IPS-15b (cell line): ENCODE measurements around the gene PREB.

Experiments
- H3K27me3 ChIP-seq: one replicate; pipeline ENCODE4 v1.6.1; 2013; ENCODE audit warnings: low read length; ENCODE audit not compliant: control insufficient read depth, insufficient read depth
- H3K36me3 ChIP-seq: one replicate; pipeline ENCODE4 v1.6.1; 2013; ENCODE audit warnings: low read length; ENCODE audit not compliant: control insufficient read depth, insufficient read depth
- H3K4me1 ChIP-seq: one replicate; pipeline ENCODE4 v1.6.1; 2013; ENCODE audit warnings: mild to moderate bottlenecking, low read length; ENCODE audit not compliant: control insufficient read depth, insufficient read depth
- H3K4me3 ChIP-seq: one replicate; pipeline ENCODE4 v1.5.1; 2013; ENCODE audit warnings: low read depth, low read length
- H3K9ac ChIP-seq: one replicate; pipeline ENCODE4 v1.6.1; 2013; ENCODE audit warnings: low read depth, mild to moderate bottlenecking, low read length
- H3K9me3 ChIP-seq: one replicate; pipeline ENCODE4 v1.6.1; 2013; ENCODE audit warnings: mild to moderate bottlenecking, low read length; ENCODE audit not compliant: control insufficient read depth, insufficient read depth

Gene PREB

DNA sequence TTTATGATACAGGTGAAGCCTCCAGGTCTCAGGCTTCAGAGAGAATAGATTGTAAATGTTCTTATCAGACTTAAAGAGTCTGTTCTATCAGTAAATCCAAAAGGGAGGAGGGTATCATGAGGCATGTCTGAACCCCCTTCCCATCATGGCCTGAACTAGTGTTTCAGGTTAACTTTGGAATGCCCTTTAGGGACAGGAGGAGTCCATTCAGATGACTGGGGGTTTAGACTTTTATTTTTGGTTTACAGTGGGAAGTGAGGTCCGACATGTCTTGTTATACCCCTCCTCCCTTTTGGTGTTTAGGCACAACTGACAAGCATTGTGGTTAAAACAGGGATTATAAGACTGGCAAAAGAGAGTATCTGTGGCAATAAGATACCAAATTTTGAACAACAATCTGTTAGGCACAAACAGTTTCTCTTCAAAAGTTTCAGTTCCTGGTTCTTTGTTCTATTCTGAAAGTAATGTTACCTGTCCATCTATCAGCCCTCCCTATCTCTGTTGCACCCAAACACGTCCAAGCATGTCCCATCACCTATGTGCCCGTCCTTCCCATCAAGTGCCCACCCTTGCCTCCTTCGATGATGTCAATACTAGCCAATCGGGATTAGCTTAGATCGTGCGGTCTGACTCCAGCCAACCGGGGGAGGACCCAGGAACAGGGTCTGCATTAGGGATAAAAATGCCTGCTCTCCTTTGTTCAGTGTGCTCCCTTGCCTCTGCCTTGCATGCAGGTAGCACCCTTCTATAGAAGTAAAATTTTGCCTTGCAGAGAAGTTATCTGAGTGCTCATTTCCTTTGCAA lies 30.7 kb upstream of the PREB start:
- Histone ChIP-seq H3K9ac (no peak overlapping the region), H3K27me3 (no peaks in the 10 kb centered on the region), H3K4me3 (no peak overlapping the region), H3K36me3 (no peaks in the 10 kb centered on the region), H3K9me3 (no peaks in the 10 kb centered on the region), H3K4me1 (no peaks in the 10 kb centered on the region)

DNA sequence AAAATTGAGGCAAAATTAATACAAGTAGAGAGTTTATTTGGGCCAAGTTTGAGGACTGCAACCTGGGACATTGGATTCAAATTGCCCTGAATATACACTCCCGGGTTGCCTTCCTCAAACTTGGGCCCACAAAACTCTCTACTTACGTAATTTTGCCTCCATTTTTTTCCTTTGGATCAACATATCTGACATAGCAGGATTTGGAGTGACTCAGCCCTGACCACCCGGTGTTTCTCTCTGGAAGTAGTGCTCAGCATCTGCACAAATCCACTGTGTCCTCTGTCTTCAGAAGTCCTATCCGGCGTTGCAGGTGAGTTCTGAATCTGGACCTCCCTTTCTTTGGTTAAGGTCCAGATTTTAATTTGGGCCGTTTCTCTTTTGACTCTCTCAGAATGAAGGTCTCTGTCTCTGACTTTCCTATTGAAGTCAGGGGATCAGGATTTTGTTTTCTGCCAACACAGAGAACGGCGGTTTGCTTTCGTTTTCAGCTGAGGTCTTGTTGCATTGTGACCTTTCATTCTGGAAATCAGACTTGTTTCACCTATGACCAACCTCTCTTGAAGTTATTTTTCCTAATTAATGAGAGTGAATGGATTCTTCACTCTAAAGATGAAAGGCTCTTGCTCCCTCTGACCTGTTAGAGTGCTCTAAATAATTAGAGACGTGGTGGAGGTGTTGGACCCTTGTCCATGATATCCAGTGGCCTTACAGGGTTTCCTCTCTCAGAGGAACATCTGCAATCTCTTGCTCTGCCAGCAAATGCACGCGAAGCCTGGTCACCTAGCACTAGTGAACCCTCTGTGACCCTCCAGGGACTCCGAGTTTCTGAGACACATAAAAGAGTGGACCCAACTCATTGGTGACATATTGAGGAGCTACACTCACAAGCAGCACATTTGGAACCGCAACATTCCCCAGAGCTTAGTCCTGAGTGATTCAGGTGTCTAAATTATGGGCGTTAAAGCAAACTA lies 28.0 kb upstream of the PREB start:
- Histone ChIP-seq H3K36me3 (no peaks in the 10 kb centered on the region), H3K4me3 (no peak overlapping the region)

DNA sequence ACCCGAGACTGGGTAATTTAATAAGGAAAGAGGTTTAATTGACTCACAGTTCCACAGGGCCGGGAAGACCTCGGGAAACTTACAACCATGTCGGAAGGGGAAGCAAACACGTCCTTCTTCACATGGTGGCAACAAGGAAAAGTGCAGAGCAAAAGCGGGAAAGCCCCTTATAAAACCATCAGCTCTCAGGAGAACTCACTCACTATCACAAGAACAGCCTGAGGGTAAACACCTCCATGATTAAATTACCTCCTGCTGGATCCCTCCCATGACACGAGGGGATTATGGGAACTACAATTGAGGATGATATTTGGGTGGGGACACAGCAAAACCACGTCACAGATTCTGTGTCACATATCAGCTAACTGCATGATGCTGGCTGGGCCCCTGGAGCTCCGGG lies 25.8 kb upstream of the PREB start:
- H3K4me1 ChIP-seq = no peaks in the 10 kb centered on the region
- no peaks in the 10 kb centered on the region for H3K36me3 ChIP-seq
- H3K4me3 ChIP-seq = no peak overlapping the region
- H3K27me3 ChIP-seq = no peaks in the 10 kb centered on the region
- H3K9me3 ChIP-seq = no peaks in the 10 kb centered on the region
- H3K9ac ChIP-seq = no peak overlapping the region

More for the DNA sequence above, 28.0 kb upstream of the PREB start:
- Histone ChIP-seq H3K9ac (no peak overlapping the region), H3K9me3 (no peaks in the 10 kb centered on the region), H3K27me3 (no peaks in the 10 kb centered on the region), H3K4me1 (no peaks in the 10 kb centered on the region)

DNA sequence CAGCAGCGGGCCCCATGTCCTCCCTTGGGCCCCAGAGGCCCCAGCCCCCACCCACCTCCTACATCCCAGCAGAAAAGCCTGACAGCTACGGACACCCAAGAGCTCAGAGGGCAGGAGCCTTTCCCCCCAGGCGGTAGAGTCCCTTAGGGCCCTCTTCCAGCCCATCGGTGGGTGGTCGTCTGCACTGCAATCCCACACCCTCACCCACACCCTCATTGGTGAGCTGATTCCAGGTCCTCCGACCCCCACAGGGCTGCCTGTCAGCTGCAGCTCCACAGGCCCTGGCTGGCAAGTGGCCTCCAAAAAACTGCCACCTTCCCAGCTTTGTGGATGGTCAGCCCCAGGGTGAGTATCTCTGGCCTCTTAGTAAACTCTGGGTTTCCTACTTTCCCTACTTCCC lies 24.8 kb upstream of the PREB start:
- no peak overlapping the region for H3K4me3 ChIP-seq
- H3K36me3 ChIP-seq = no peaks in the 10 kb centered on the region
- H3K4me1 ChIP-seq = no peaks in the 10 kb centered on the region
- no peaks in the 10 kb centered on the region for H3K27me3 ChIP-seq
- no peaks in the 10 kb centered on the region for H3K9me3 ChIP-seq
- H3K9ac ChIP-seq = no peak overlapping the region

DNA sequence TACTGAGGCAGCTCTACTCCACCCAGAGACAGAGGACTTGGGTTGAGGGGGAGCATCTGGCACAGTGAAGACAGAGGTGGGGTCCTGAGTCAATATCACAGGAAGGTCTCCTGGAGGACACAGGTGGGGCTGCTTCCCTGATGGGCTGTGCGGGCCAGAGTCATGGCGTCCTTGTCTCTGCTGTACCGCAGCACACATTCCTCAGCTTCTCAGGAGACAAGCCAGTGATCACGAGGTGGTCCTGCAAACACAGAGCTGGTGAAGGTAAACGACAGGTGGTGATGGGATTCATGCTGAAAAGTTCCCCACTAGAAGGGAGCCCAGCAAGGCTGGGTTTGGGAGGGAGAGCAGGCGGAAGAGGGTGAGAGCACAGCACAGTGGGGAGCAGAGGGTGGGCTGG lies 24.0 kb upstream of the PREB start:
- H3K36me3 ChIP-seq = no peaks in the 10 kb centered on the region
- H3K27me3 ChIP-seq = no peaks in the 10 kb centered on the region
- H3K9ac ChIP-seq = no peak overlapping the region
- H3K4me3 ChIP-seq = no peak overlapping the region
- H3K4me1 ChIP-seq = no peaks in the 10 kb centered on the region
- no peaks in the 10 kb centered on the region for H3K9me3 ChIP-seq

DNA sequence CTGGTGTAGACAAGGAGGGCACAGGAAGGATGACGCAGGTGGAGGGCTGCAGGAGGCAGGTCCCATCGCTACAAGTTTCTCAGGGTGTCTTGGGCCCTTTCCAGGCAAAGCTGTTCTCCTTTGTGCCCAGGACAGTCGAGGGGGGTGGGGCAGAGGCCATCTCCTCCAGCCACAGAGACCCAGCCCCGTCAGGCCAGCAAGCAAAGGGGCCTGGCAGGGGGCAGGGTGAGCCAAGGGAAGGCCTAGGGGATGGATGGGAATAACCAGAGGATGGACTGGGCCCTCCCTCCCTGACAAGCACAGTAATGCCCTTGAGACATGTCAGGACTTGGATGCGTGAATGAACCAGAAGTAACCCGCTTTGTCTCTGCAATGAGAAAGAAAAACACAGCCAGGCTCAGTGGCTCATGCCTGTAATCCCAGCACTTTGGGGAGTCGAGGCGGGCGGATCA lies 20.7 kb upstream of the PREB start:
- no peaks in the 10 kb centered on the region for H3K27me3 ChIP-seq
- no peak overlapping the region for H3K9ac ChIP-seq
- H3K4me1 ChIP-seq = no peaks in the 10 kb centered on the region
- no peaks in the 10 kb centered on the region for H3K36me3 ChIP-seq
- H3K4me3 ChIP-seq = no peak overlapping the region
- no peaks in the 10 kb centered on the region for H3K9me3 ChIP-seq

DNA sequence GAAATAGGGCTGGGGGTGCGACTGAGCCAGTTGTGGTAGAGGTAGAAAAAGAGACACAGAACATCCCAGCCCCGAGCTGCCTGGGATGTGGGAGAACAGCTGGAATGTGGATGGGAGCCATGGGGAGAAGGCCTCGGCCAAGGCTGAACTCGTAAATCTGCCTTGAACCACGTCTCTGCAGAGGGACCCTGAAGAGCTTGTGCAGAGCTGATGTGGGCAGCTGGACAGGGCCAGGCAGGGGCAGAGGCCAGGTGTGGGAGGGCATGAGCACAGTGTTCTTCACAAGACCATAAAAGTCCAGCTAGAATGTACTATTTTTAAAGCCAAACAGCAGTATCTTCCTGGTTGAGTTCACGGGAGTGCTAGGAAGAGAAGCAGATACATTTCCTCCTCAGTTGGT lies 20.1 kb upstream of the PREB start:
- Histone ChIP-seq H3K36me3 (no peaks in the 10 kb centered on the region), H3K4me3 (no peak overlapping the region), H3K9ac (no peak overlapping the region), H3K27me3 (no peaks in the 10 kb centered on the region), H3K9me3 (no peaks in the 10 kb centered on the region), H3K4me1 (no peaks in the 10 kb centered on the region)

DNA sequence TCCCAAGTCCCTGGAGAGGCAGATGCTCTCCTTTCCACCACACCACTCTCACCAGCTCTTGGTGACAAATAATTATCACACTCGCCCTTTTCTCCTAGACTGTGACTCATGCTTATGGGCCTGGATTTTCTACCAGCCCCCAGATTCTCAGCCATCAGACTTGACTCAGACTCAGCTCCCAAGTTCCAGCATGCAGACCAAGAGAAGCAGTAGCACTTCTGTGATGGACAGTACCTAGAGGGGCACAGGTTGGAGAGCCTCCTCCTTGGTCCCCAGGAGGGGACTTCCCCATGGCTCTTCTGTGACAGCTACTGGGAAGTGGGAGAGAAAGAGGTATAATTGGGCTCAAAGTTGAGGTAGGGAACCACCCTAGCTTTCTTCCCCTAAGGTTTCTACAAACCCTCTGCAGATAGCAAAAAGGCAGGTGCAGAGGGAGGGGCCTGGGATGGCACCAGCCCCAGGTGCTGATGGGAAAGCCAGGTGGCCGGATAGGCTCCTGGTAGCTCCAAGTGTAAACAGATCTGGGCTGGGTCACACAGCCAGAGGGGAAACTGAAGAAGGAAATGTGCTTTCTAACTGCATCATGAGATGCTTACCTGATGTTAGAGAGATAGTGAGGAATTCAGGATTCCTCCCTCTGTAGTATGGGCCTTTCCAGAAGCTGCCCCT lies 18.5 kb upstream of the PREB start:
- no peak overlapping the region for H3K9ac ChIP-seq
- no peaks in the 10 kb centered on the region for H3K36me3 ChIP-seq
- H3K4me3 ChIP-seq = no peak overlapping the region
- no peaks in the 10 kb centered on the region for H3K27me3 ChIP-seq
- H3K4me1 ChIP-seq = no peaks in the 10 kb centered on the region
- no peaks in the 10 kb centered on the region for H3K9me3 ChIP-seq

DNA sequence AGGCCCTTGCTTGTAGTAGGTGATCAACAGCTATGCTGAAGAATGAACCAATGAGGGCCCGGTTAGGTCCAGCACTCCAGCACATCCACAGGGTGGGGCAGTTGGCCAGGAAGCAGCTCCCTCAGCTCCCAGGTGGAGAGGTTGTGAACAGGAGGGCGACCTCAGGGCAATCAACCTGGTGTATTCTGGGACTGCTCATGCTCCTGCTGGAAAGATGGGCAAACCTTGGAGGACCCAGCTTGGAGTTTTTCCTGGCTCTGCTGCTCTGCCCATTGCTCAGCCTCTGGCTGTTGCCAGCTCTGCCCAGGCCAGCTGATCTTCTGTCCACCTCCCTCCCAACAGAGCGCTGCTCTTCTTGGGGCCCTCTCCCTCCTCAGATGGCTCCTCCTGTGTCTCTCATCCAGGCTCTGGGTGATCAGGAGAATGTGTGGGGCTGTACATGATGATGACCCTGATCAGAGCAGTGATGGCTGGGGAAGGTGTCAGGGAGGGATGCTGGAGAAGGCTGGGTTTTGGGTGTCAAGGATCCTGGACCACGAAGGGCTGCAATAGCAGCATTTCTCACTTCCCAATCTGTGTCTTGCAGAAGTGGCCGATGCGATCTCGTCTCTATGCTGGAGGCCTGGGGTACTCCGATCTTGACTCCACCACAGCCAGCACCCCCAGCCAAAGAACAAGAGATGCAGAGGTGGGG lies 17.8 kb upstream of the PREB start:
- no peaks in the 10 kb centered on the region for H3K4me1 ChIP-seq
- H3K4me3 ChIP-seq = no peak overlapping the region
- H3K9me3 ChIP-seq = no peaks in the 10 kb centered on the region
- H3K9ac ChIP-seq = no peak overlapping the region
- H3K27me3 ChIP-seq = no peaks in the 10 kb centered on the region
- H3K36me3 ChIP-seq = no peaks in the 10 kb centered on the region

DNA sequence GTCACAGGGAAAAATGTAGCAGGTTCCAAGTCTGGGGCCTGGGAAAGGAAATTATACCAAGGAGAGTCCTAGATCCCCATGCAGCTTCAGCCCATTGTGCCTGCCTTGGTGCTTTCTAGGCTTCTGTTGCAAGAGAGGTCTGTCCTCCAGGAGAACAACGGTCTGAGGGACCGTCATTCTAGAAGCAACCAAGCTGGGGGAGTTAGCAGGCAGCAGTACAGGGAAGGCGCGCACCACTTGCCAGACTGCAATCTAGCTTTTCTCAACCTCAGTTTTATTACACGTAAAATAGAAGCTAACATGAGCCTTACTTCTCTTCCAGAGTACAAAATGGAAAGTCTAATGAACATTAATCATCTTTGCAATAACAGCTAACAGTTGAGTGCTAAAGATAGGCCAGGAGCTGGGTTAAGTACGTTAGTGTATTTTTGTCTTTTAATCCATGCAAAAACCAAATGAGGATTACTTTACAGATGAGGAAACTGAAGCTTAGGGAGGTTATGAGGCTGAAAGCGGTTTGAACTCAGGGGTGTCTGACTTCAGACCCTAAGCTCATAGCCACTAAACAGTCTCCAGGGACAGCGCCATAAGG lies 16.3 kb upstream of the PREB start:
- H3K4me1 ChIP-seq = no peaks in the 10 kb centered on the region
- H3K4me3 ChIP-seq = no peak overlapping the region
- H3K9ac ChIP-seq = no peak overlapping the region
- no peaks in the 10 kb centered on the region for H3K9me3 ChIP-seq
- no peaks in the 10 kb centered on the region for H3K27me3 ChIP-seq
- no peaks in the 10 kb centered on the region for H3K36me3 ChIP-seq
